SIG-M5 treated with dmso at 0.1 percent for 504 hours (cell line): Measurements from ENCODE around the gene LMCD1.

Source experiments
- DNase-seq: peaks from one replicate; lab custom pipeline; 2025; ENCODE audit not compliant: unreplicated experiment; lab: John Stamatoyannopoulos, UW

The LMCD1 gene

DNA sequence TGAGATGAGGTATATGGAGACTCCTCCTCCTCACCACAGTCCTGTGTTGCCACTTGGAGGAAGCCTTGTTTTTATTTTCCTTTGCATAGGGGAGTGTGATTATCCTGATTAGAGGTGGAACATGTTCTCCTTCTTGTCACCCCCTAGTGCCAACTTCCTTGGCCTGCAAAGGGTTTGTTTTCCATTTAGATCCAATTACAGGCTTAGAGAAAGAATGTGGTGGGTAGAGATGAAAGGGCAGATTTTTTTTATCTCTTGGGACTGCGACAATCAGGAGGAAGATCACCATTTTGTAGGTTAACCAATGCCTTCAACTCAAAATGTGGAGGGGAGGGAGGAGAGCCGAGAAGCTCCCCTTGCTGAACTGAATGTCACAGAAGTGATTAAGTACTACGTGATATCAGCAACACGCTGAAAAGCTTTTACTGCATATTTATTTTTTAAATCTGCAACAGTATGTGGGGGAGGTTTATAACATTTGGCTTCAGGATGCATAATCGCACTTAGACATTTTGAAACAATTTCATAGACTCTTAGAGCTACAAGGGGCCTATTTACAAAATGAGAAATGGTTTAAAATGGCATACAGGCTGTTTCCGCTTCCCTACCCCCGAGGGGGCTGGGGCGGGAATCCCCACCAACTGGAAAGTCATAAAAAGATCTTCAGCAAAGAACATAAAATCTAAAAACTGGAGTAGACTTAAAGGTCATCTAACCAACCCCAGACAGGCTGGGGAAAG lies 2.4 kb downstream of the LMCD1 start:
- no peak for DNase-seq

DNA sequence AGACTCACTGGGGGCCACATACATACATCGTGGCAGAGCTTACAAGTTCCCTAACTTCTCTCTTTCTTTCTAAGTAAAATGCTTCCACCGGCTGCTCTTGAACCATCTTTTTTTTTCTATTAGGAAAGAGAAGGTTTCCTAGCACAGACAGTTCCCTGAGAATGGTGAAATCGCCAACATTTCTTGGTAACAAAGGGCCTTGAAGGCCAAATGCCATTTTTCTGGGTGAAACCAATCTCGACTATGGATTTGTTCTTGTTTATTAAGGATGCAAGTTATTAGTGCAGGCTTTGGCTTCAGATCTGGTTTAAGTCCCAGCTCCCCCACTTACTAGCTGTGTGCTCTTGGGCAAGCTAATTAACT lies 3.0 kb downstream of the LMCD1 start:
- DNase-seq, result no peak

GRCh38 chr3:8505621-8506020 lies 4.0 kb downstream of the LMCD1 start:
- DNase-seq, result no peak

- DNase-seq, result no peak
Measured at GRCh38 chr3:8506571-8507061, 5.0 kb downstream of the LMCD1 start.

- no peak for DNase-seq
Measured at GRCh38 chr3:8507496-8507895, 5.9 kb downstream of the LMCD1 start.

- no peak for DNase-seq
Measured at GRCh38 chr3:8509961-8510360, 8.3 kb downstream of the LMCD1 start.

DNA sequence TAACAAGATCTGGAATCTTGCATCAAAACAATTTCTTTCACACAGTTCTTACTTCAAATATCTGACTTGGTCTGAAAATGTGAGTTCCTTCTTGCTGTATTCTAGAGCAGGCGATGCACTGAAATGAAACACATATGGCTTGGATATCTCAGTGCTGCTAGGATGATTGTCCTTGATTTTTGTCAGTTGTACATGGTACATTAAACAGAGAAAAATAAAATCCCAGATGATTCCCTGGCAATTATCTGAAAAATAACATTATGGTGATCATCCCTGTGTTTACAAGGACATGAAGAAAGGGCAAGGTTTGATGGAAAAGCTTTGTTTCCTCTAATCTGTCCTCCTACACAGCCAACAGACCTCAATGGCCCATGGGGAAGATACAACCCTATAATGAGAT lies 10.6 kb downstream of the LMCD1 start:
- no peak for DNase-seq

DNA sequence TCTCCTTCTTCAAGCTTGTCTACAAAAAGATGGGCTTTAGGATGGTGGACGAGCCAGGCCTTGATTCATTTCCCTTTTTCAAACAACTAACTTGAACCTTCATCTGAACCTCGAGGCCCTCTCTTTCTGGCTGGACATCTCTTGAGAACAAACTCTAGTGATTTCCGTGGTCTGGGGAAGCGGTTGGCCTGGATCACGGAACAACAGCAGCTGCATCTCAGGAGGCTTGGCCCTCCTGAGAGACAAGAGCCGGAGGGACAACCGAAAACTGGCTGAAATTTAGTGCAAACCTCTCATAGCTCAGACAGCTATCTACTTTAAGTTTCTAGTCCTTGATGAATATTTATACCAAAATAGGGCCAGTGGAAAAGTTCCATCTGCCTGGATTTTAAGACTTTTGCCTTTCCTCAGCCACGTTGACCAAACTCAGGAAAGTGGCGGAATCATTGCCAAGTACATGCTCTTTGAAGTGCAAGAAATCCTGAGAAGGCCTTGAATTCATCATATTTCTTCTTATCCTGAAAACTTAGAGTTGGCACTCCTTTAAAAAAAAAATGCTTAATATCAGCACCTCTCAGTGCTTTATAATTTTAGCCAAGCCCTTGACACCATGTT lies 14.5 kb downstream of the LMCD1 start:
- no peak for DNase-seq

DNA sequence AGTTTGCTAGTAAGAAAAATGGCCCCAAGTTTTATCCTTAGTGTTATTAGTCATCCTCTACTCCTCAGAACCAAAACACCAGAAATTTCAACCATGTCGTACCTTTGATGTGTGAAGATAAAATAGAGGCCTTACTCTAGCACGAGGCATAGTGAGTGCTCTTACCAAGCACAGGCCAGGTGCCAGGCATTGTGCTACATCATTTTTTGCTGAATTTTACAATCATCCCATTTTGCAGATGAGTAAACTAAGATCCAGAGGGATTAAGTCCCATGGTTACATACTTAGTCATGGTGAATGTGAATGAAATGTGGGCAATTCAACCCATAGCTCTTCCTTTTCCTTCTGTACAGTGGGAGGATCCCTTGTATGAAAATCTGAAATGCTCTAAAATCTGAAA lies 15.2 kb downstream of the LMCD1 start:
- no peak for DNase-seq

DNA sequence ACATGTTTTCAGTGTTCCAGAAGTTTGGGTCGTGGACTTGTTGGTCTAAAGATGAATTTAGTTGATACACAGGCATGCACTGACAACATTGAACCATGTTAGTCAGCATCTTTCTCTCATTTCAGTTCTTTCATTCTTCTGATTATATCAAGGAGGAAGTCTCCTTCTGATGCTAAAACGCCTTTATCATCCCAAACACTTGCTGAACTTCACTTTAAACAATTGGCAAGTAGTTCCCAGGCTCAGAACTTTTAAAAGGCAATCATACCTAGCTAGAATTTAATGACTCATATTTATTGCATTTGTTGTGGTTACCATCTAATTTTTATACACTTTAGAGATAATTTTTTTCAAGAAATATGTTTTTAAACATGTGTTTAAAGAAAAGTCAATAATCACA lies 15.9 kb downstream of the LMCD1 start:
- DNase-seq, result no peak

DNA sequence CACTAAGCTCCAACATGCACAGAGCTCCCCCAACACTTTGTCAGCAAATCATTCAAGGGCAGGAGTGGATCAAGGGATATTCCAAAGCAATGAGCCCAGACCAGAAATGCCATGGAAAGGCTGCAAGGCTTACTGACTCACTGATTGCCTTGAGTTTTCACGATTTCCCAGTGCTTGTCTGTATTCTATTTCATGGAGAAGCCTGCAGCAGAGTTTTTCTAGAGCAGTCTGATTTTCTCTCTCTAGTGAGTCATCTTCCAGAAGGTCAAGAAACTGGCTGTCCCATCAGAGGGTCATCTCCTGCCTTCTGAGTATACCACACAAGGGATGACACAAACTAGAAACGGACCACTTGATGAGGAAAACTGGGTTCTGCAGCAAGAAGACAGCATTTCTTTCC lies 16.5 kb downstream of the LMCD1 start:
- DNase-seq, result no peak

DNA sequence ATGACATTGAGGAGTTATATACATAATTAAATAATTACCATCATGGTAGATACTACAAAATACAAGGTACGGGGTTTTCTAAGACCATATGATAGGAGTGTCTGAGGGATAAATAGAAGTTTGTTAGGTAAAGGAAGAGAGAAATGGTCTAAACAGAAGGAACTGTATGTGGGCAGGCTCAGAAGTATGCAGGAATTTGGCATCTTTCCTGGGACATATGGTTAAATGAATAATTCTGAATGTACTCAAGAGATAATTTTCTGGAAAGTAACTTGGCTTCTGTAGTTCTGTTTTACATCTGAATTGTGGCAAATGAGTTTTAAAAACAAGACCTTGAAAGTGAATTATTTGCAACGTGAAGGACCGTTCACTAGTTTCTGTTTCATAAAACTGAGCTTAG lies 17.5 kb downstream of the LMCD1 start:
- DNase-seq, result no peak

DNA sequence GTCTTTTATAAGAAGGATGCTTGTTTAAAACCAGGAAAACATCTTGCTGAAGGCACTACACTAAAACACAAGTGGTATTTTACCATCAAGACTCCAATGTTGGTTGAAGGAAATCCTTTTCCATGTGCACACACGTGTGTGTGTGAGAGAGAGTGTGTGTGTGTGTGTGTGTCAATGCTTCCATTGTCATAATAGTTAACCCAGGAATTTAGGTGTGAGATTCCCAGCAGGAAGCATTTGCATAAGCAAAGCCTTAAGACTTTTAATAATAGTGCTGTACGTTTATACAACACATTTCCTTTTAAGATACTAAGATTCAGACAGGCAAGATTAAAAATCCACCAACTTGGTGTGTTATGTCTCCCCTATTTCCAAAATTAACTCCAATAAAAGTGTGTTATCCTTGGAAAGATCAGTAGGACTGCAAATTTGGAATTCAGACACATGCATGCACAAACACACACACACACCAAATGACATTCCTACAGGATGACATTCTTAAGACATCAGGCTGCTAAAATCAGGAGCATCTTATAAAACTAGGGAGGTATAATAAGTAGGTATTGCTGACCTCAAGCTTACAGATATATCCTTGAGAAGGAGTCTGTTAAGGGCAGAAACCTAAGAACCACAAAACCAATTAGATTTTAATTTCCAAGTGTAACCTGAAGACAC lies 18.3 kb downstream of the LMCD1 start:
- DNase-seq, result no peak

DNA sequence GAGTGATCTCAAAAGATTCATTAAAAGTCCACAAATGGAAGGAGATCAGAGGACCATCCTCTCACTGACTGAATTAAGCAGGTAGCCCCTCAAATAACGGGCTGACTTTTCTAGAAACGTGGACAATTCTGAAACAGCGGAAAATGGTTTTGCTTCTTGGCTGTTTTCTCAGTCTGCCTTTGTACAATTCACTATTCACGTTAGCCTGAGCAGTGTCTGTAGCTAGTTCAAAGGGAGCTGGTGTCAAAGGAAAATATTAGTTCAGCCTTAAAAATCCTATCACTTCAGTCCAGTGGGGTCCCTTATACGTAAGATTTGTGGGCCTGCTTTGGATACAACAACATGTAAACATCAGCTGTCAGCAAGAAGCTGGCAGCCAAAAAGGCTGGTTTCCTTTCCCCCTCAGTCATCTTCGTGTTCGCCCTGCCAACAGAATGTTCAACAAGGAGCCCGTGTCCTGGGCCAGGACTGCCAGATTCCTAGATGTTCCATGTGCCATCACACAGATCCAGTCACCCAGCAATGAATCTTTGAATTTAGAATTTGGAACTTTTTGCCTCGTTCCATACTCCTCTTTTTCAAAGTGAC lies 19.3 kb downstream of the LMCD1 start:
- DNase-seq, result no peak

DNA sequence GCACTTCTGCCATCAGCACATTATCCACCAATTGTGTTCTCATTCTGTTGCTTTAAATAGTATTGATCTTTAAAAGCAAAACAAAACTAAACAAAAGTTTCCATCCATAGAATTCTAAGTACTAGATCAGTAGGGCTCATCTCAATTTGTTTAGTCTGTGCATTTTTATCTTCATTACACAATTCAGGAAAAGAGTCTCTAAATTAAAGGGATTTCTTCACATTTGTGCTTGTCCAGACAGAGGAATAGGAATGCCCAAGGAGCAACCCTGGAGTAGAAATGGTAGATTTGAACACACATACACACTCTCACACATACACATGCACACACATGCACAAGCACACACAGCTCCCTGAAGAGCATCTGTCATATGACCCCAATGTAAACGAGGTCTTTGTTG lies 21.4 kb downstream of the LMCD1 start:
- no peak for DNase-seq

- DNase-seq, result no peak
Measured at GRCh38 chr3:8524249-8524648, 22.6 kb downstream of the LMCD1 start.

DNA sequence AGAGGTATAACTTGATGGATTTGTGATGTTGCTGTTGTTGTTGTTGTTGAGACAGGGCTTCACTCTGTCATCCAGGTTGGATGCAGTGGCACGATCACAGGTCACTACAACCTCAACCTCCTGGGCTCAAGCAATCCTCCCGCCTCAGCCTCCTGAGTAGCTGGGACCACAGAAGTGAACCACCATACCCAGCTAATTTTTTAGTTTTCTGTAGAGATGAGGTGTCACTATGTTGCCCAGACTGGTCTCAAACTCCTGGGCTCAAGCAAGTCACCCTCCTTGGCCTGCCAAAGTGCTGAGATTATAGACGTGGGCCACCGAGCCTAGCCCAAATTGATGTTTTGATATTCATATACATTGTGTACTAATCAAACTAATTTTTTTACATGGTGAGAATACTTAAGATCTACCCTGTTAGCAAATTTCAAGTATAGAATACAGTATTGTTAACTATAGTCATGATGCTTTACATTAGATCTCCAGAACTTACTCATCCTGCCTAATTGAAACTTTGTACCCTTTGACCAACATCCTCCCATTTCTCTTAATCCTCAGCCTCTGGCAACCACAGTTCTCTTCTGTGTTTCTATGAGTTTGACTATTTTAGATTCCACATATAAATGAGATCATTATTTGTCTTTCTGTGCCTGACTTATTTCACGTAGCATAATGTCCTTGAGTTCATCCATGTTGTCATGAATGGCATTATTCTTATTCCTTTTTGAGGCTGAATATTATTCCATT lies 23.2 kb downstream of the LMCD1 start:
- DNase-seq, result no peak

GRCh38 chr3:8525893-8526292 lies 24.3 kb downstream of the LMCD1 start:
- DNase-seq, result no peak

DNA sequence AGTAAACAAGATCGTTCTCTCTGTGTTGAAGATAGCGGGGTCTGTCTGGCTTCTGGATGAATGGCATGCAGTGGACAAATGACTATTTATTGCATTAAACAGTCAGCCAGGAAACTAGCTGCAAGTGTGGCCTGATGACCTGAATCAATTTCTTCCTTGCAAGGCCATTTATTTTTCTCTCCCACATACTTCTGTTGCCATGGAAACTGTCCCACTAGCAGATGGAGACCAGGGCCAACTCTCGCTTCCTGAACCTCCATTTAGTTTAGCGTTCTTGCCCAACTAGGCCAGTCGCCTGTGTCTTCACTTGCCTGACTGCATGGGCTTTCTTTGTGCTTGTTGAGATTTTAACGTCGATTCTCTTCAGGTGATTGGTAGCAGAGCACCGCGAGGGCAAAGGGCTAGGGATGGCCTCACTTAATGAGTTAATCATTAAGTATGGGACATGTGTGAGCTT lies 27.6 kb downstream of the LMCD1 start:
- no peak for DNase-seq

DNA sequence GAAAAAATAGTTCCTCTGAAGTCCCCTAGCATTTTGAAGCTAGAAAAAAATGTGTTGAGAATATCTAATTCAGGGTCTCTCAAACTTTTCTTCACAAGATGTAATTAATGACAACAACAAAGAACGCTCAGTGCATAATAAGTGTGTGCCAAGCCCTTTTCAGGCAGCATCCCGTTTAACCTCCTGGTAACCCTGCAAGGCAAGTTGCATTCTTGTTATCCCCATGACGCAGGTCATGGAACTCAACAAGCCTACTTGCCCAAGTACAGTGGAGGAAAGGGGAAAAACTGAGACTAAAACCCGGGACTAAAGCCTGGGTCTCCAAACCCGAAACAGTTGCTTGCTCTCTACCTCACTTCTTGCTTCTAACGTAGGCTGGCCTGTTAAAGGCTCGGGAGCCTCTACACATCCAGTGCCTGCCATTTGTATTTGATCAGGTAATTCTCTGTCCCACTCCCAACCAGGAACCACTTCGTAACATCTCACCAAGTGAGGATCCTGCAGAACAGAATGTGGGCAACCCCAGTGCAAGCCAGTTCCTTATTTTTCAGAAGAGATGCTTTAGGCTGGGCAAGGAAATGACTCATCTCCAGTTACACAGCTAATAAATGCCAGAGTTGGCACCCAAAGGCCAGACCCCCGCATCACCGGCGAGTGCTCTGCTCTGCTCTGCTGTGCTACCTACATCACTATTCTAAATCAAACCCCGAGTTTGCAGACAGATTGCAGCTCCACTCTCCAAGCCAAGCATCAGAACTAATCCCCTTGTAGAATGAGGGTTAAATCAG lies 28.3 kb downstream of the LMCD1 start:
- peak; percentile 39 for DNase-seq
